Brain microvascular endothelial cell (primary cell): ENCODE results near the gene SPRR3.

Experiments used
- DNase-seq: peaks from one replicate; pipeline ENCODE4 v3.0.0-alpha.2; 2020
- H3K27ac ChIP-seq: fragments of 250-450 bp; sonication (Bioruptor Pico); 2 replicates; pipeline ENCODE4 v1.5.1; 2020; ENCODE audit warnings: mild to moderate bottlenecking, moderate library complexity
- H3K27me3 ChIP-seq: fragments of 250-450 bp; sonication (Bioruptor Pico); replicated peaks from 2 replicates; pipeline ENCODE4 v1.5.1; 2020; ENCODE audit warnings: mild to moderate bottlenecking
- H3K36me3 ChIP-seq: fragments of 250-450 bp; sonication (Bioruptor Pico); replicated peaks from 2 replicates; pipeline ENCODE4 v1.5.1; 2020; ENCODE audit warnings: mild to moderate bottlenecking
- H3K4me3 ChIP-seq: 2 replicates; pipeline ENCODE4 v1.5.1; 2011; ENCODE audit warnings: low read depth, mild to moderate bottlenecking, control low read depth, low read length, moderate library complexity
- CTCF ChIP-seq: IDR thresholded peaks from 2 replicates; pipeline ENCODE4 v1.5.1; 2011; ENCODE audit warnings: low read depth, mild to moderate bottlenecking, moderate library complexity, low read length, control low read depth, inconsistent platforms; ENCODE audit errors: missing control alignments
- in situ Hi-C: cut with HindIII; loops from 2 replicates; pipeline ENCODE4 v1.10.0; 2017; ENCODE audit warnings: low sequenced_read_pairs, low pct_ligation_motif_present

The SPRR3 gene

DNA sequence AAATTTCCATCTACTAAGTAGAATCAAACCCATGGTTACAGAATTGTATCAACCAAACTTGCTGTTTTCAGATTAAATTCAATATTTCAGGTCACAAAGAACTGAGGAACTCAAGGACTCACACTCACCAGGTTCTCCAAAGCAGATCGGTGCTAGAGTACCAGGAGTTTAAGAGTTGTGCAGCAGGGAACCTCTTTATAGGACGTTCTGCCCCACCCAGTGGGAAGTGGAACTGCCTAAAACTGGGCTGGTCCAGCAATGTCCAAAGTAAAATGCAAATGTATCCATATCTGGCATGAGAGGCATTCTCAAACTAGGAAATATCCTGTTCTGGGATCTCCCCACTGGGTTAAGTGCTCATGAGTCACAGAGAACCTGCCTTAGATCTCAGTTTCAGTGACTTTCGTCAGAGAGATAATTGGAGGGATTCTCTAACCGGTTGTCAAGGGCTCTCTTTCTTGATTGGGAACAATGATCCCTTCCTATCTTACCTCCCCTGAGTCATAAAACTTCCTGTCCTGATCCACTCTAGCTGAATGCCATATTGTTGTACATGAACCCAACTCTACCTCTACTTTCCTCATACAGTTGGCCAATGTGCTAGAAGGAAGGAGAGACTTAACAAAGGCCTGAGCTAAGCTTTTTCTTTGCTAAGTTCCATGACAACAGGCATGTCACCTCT is 39.5 kb downstream of the SPRR3 start, which contains the start of gene SPRR2D:
Gene SPRR2D (minus strand): TSS at position 171 of the 682 bp plus-strand sequence. CDS start 774 bp downstream, outside the sequence.
- no peaks in the 10 kb centered on the region for H3K36me3 ChIP-seq
- no peaks in the 10 kb centered on the region for H3K27me3 ChIP-seq
- H3K27ac ChIP-seq = no peak within 1 kb of the TSS
- no peak for DNase-seq
- no peak within 1 kb of the TSS for H3K4me3 ChIP-seq
- in situ Hi-C loops = no loop called here
- no peak for TF ChIP-seq CTCF

GRCh38 chr1:153049211-153049610 is 47.7 kb downstream of the SPRR3 start:
- in situ Hi-C loops = no loop called here
- DNase-seq = no peak
- no peak overlapping the region for H3K27ac ChIP-seq
- no peak overlapping the region for H3K4me3 ChIP-seq
- no peaks in the 10 kb centered on the region for H3K27me3 ChIP-seq
- H3K36me3 ChIP-seq = no peaks in the 10 kb centered on the region
- TF ChIP-seq CTCF = no peak
